ENCODE measurements around the gene MORC2.

MORC2 gene

GRCh38 chr22:30875481-30876215, 92.9 kb downstream of the MORC2 start:
- in situ Hi-C loops (cut with HindIII; ENCODE audit: low sequenced_read_pairs), result no loop called here
- no peak overlapping the region for H3K4me3 ChIP-seq (ENCODE audit: low read depth, low read length)
- no peak for TF ChIP-seq CTCF (IDR thresholded peaks at IDR 0.05; ENCODE audit: low read depth, low read length)
- no peak for DNase-seq (ENCODE audit: low read depth, low spot score)

Measured in astrocyte of the spinal cord (primary cell).